Embryonic facial prominence (tissue), 1 donor: ENCODE results near the gene CSDE1.
A peak's percentile ranks its signal among the peaks of the same experiment; 100 is the strongest.

Experiments used
- DNase-seq: peaks from one replicate; pipeline ENCODE4 v3.0.0-alpha.2; 2016; ENCODE audit errors: extremely low spot score

The CSDE1 gene

GRCh38 chr1:114749835-114750234 is 7.9 kb downstream of the CSDE1 start:
- no peak for DNase-seq

- no peak for DNase-seq
These were observed 11.2 kb downstream of the CSDE1 start for GRCh38 chr1:114746450-114747121.

- no peak for DNase-seq
These were observed 12.5 kb downstream of the CSDE1 start for GRCh38 chr1:114745291-114745690.

- no peak for DNase-seq
These were observed 15.6 kb downstream of the CSDE1 start for GRCh38 chr1:114741963-114742746.

- DNase-seq, result no peak
These were observed 17.5 kb downstream of the CSDE1 start for GRCh38 chr1:114740331-114740730.

GRCh38 chr1:114737314-114737849 is 20.4 kb downstream of the CSDE1 start:
- no peak for DNase-seq

- DNase-seq, result no peak
These were observed 22.3 kb downstream of the CSDE1 start for GRCh38 chr1:114735479-114735878.

GRCh38 chr1:114729782-114730181 is 28.0 kb downstream of the CSDE1 start:
- DNase-seq, result no peak

GRCh38 chr1:114728553-114728952 is 29.2 kb downstream of the CSDE1 start:
- no peak for DNase-seq

- no peak for DNase-seq
These were observed 32.6 kb downstream of the CSDE1 start for GRCh38 chr1:114725230-114725629.

GRCh38 chr1:114723915-114724314 is 33.9 kb downstream of the CSDE1 start:
- no peak for DNase-seq

GRCh38 chr1:114723457-114723856 is 34.3 kb downstream of the CSDE1 start:
- no peak for DNase-seq

GRCh38 chr1:114720492-114720891 is 37.3 kb downstream of the CSDE1 start:
- no peak for DNase-seq

GRCh38 chr1:114719424-114719787 is 38.4 kb downstream of the CSDE1 start:
- DNase-seq, result no peak

- DNase-seq, result no peak
These were observed 38.9 kb downstream of the CSDE1 start for GRCh38 chr1:114718661-114719423.

- peak; percentile 87 for DNase-seq
These were observed 41.2 kb downstream of the CSDE1 start, which contains the start of gene NRAS for GRCh38 chr1:114716304-114717170. Gene NRAS (minus strand): TSS chr1:114716771. CDS start chr1:114716160, 611 bp downstream.

GRCh38 chr1:114715952-114716303 is 41.9 kb downstream of the CSDE1 start:
- no peak for DNase-seq

- DNase-seq, result no peak
These were observed 44.8 kb downstream of the CSDE1 start for GRCh38 chr1:114712977-114713376.

- DNase-seq, result no peak
These were observed 47.4 kb downstream of the CSDE1 start for GRCh38 chr1:114710360-114710759.

- no peak for DNase-seq
These were observed 50.2 kb downstream of the CSDE1 start for GRCh38 chr1:114707604-114708003.

GRCh38 chr1:114703242-114703641 is 54.5 kb downstream of the CSDE1 start:
- no peak for DNase-seq
